ENCODE data around the gene ERCC6L.

DNA sequence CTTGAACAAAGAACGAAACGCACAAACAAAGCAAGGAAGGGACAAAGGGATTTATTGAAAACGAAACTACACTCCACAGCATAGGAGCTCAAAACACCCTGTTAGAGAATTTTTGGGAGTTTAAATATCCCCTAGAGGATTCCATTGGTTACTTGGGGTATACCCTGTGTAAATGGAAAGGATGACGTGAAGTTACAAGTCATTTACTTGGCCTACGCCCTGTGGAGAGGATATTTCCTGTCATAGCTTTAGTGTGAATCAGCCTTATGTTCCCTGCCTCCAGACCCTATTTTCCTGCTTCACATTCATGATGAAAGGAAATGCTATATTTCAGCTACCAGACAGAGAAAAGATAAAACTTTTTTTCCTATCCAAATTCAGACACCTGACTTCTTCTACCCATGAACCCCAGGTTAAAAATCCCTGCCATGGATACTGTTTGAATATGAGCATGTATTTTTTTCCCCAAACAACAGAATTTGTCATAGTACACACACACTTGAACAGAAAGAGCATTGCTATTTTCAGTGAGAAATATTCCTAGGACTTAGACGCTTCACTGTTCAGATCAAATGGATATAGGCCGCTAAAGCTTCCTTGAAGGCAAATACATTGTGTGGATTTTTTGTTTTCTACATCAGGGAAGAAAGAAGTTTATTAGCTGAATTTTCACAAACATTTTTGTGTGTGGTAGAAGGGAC, 36.8 kb downstream of the ERCC6L start:
- TF ChIP-seq, protein P1, sequence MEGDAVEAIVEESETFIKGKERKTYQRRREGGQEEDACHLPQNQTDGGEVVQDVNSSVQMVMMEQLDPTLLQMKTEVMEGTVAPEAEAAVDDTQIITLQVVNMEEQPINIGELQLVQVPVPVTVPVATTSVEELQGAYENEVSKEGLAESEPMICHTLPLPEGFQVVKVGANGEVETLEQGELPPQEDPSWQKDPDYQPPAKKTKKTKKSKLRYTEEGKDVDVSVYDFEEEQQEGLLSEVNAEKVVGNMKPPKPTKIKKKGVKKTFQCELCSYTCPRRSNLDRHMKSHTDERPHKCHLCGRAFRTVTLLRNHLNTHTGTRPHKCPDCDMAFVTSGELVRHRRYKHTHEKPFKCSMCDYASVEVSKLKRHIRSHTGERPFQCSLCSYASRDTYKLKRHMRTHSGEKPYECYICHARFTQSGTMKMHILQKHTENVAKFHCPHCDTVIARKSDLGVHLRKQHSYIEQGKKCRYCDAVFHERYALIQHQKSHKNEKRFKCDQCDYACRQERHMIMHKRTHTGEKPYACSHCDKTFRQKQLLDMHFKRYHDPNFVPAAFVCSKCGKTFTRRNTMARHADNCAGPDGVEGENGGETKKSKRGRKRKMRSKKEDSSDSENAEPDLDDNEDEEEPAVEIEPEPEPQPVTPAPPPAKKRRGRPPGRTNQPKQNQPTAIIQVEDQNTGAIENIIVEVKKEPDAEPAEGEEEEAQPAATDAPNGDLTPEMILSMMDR (IDR thresholded peaks at IDR 0.05; ENCODE audit: low read length): no peak
- no peak for TF ChIP-seq EZH2phosphoT487 (IDR thresholded peaks at IDR 0.05; ENCODE audit: low read length)
- TF ChIP-seq EZH2 (optimal IDR thresholded peaks at IDR 0.05; ENCODE audit: low read depth, low read length): no peak
